HFFc6 (cell line): ENCODE data around the gene ZNF775. TPM values are rescaled to one million over a fixed set of nuclear protein-coding genes. Genes with fewer than 3 reads are reported as not detected.

Experiments
- DNase-seq: peaks from one replicate; pipeline ENCODE4 v3.0.0-alpha.2; 2018
- H3K27ac Mint-ChIP-seq: 2 replicates; pipeline ENCODE4 v1.8.0; 2020; ENCODE audit warnings: mild to moderate bottlenecking, mixed read lengths
- H3K27me3 Mint-ChIP-seq: 2 replicates; pipeline ENCODE4 v1.8.0; 2021; ENCODE audit warnings: mild to moderate bottlenecking, moderate library complexity, mixed read lengths; ENCODE audit not compliant: insufficient read depth
- H3K36me3 Mint-ChIP-seq: 2 replicates; pipeline ENCODE4 v1.8.0; 2021; ENCODE audit warnings: low read depth, mixed read lengths
- H3K4me1 Mint-ChIP-seq: 2 replicates; pipeline ENCODE4 v1.8.0; 2020; ENCODE audit warnings: low read depth, mixed read lengths
- H3K4me3 Mint-ChIP-seq: 2 replicates; pipeline ENCODE4 v1.8.0; 2020; ENCODE audit warnings: mild to moderate bottlenecking, moderate library complexity, mixed read lengths
- H3K9me3 Mint-ChIP-seq: 2 replicates; pipeline ENCODE4 v1.8.0; 2020; ENCODE audit warnings: mild to moderate bottlenecking, mixed read lengths
- CTCF ChIP-seq: fragments of 200-600 bp; sonication (generic); IDR thresholded peaks from 2 replicates; pipeline ENCODE4 v1.5.0; 2021; ENCODE audit warnings: antibody characterized with exemption, mild to moderate bottlenecking
- total RNA-seq, 6 experiments: library from RNA; stranded (reverse); fragmentation: NEBNext Ultra II Directional; extraction: Animal tissue kit (Norgen Biotek cat#: 25700); gene quantifications; 2 replicates in 1 of 6; 3 replicates in 5 of 6; pipeline ENCODE4 v1.2.3, GENCODE V29; 2021

The ZNF775 gene
- total RNA-seq, 6 experiments from 2014 or later: 2.7 to 3.8 (median 2.9) TPM

GRCh38 chr7:150365673-150366398, 13.3 kb upstream of the ZNF775 start:
- H3K27ac Mint-ChIP-seq: no peak overlapping the region
- no peak for DNase-seq
- H3K9me3 Mint-ChIP-seq: no peaks in the 10 kb centered on the region
- no peak overlapping the region for H3K4me3 Mint-ChIP-seq
- H3K27me3 Mint-ChIP-seq: peaks cover 3% of the 10 kb centered on the region; the same call in 1 of the 2 replicates
- peaks cover 3% of the 10 kb centered on the region for H3K36me3 Mint-ChIP-seq
- TF ChIP-seq CTCF: no peak
- H3K4me1 Mint-ChIP-seq: peaks cover 14% of the 10 kb centered on the region

GRCh38 chr7:150367677-150368095, 11.4 kb upstream of the ZNF775 start:
- peaks cover 5% of the 10 kb centered on the region for H3K36me3 Mint-ChIP-seq
- no peak for DNase-seq
- peaks cover 16% of the 10 kb centered on the region for H3K4me1 Mint-ChIP-seq
- peak overlapping the region; percentile 62; the same call in 1 of the 2 replicates for H3K27ac Mint-ChIP-seq
- no peak for TF ChIP-seq CTCF
- H3K9me3 Mint-ChIP-seq: no peaks in the 10 kb centered on the region
- peaks cover 4% of the 10 kb centered on the region for H3K27me3 Mint-ChIP-seq
- peak overlapping the region; percentile 68 for H3K4me3 Mint-ChIP-seq

GRCh38 chr7:150368096-150368883, 10.8 kb upstream of the ZNF775 start, which contains the start of gene REPIN1:
REPIN1 (plus strand) TSS chr7:150368822; CDS start chr7:150369712, 890 bp downstream.
- Mint-ChIP-seq H3K36me3 (peaks cover 5% of the 10 kb centered on the region), H3K27me3 (peaks cover 6% of the 10 kb centered on the region), H3K27ac (peak within 1 kb of the TSS; percentile 98), H3K4me3 (peak within 1 kb of the TSS; percentile 96), H3K4me1 (peaks cover 16% of the 10 kb centered on the region), H3K9me3 (no peaks in the 10 kb centered on the region)
- DNase-seq: peak; percentile 58
- no peak for TF ChIP-seq CTCF

GRCh38 chr7:150368884-150369747, 10.0 kb upstream of the ZNF775 start:
- no peak for TF ChIP-seq CTCF
- peaks cover 6% of the 10 kb centered on the region for H3K27me3 Mint-ChIP-seq
- peak overlapping the region; percentile 98 for H3K27ac Mint-ChIP-seq
- DNase-seq: peak; percentile 41
- H3K4me1 Mint-ChIP-seq: peaks cover 16% of the 10 kb centered on the region
- peaks cover 5% of the 10 kb centered on the region for H3K36me3 Mint-ChIP-seq
- no peaks in the 10 kb centered on the region for H3K9me3 Mint-ChIP-seq
- H3K4me3 Mint-ChIP-seq: peak overlapping the region; percentile 96
